Measurements from ENCODE around the gene MVP. TPM values are rescaled to one million over a fixed set of nuclear protein-coding genes. Genes with fewer than 3 reads are reported as not detected.
A peak's percentile ranks its signal among the peaks of the same experiment; 100 is the strongest.

Gene MVP
- total RNA-seq, 2 experiments from 2014 or later: 30.7 to 30.8 TPM

DNA sequence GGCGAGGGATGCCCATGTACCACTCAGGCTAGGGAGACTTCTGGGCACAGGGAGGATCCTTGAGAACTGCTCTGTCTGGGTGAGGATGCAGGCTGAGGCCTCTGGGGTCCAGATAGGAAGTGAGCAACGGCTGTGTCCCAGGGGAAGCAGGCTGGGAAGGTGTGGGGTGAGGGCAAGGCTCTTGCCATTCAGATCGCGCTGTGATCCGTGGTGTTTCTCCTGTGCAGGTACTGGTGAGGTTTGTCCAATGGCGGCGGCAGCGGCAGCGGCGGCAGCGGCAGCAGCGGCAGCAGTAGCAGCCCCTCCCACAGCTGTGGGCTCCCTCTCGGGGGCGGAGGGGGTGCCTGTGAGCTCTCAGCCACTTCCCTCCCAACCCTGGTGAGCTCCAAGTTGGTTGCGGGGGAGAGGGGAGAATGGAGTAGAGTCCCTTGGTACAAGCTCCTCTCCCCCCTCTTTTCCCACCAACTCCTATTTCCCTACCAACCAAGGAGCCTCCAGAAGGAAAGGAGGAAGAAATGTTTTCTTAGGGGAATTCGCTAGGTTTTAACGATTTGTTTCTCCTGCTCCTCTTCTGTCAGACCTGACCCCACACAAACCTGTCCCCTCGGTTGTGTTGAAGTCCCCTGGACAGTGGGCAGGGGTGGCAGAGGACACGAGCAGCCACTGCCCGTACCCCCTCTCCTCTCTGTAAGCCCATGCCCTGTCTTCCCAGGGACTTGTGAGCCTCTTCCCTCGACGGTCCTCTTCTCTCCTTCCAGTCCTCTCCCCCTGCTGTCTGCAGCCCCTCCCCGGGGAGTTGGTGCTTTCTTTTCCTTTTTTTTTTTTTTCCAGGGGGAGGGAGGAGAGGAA, 10.2 kb upstream of the MVP start:
- peaks cover 45% of the 10 kb centered on the region for H3K4me1 Mint-ChIP-seq

GRCh38 chr16:29810699-29811169, 9.5 kb upstream of the MVP start:
- Mint-ChIP-seq H3K4me3 (peak overlapping the region; percentile 94), H3K27ac (peak overlapping the region; percentile 85), H3K9me3 (no peaks in the 10 kb centered on the region)

More for the DNA sequence above, 10.2 kb upstream of the MVP start:
- Mint-ChIP-seq H3K27ac (peak overlapping the region; percentile 86), H3K4me3 (peak overlapping the region; percentile 94), H3K36me3 (peaks cover 36% of the 10 kb centered on the region), H3K27me3 (peaks cover 16% of the 10 kb centered on the region), H3K9me3 (no peaks in the 10 kb centered on the region)
- DNase-seq: peak; percentile 72

GRCh38 chr16:29811170-29811895, 8.9 kb upstream of the MVP start:
- DNase-seq: peak; percentile 88
- peaks cover 15% of the 10 kb centered on the region for H3K27me3 Mint-ChIP-seq
- H3K27ac Mint-ChIP-seq: peak overlapping the region; percentile 85
- peaks cover 33% of the 10 kb centered on the region for H3K36me3 Mint-ChIP-seq
- peak overlapping the region; percentile 94 for H3K4me3 Mint-ChIP-seq
- no peaks in the 10 kb centered on the region for H3K9me3 Mint-ChIP-seq
- H3K4me1 Mint-ChIP-seq: peaks cover 48% of the 10 kb centered on the region

More at GRCh38 chr16:29810699-29811169, 9.5 kb upstream of the MVP start:
- Mint-ChIP-seq H3K4me1 (peaks cover 48% of the 10 kb centered on the region), H3K27me3 (peaks cover 11% of the 10 kb centered on the region), H3K36me3 (peaks cover 33% of the 10 kb centered on the region)
- no peak for DNase-seq

DNA sequence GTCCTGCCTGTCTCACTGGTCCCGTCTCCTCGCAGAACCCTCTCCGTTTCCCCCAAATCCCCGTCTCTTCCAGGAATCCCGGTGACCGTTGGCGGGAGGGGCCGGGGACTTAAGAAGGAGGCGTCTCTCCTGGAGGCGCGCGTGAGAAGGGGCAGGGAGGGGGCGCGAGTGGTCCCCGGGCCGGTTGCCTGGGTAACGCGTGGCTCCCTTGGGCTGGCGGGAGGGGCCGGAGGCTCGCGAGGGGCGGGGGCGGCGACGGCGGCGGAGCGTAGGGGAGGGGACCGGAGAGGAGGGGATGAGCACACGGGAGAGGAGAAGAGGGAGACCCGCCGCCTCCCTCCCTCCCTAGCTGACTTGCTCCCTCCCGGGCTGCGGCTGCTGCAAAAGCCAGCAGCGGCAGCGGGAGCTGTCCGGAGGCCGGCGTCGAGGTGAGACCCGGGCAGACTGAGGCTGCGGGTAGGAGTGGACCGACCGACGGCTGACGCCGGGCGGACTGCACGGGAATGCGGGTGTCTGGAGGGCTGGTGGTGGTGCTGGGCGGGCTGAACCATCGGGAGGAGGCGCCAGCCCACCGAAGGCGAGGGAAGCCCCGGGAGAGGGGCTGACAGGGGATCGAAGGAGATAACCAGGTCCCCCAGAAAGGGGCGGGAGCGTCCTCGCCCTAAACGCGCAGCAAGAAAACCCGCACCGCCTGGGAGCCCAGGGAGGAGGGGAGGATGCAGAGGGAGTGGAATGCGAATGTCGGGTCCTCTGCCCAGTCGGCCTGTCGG, 8.2 kb upstream of the MVP start, which contains the start of gene PRRT2:
Gene PRRT2, plus strand, starts transcription at position 298 of the 770 bp plus-strand sequence. CDS start 862 bp downstream, outside the sequence.
- peak; percentile 59 for DNase-seq
- H3K27me3 Mint-ChIP-seq: peaks cover 15% of the 10 kb centered on the region
- peaks cover 38% of the 10 kb centered on the region for H3K36me3 Mint-ChIP-seq
- H3K9me3 Mint-ChIP-seq: no peaks in the 10 kb centered on the region
- H3K27ac Mint-ChIP-seq: peak within 1 kb of the TSS; percentile 85
- H3K4me3 Mint-ChIP-seq: peak within 1 kb of the TSS; percentile 94
- H3K4me1 Mint-ChIP-seq: peaks cover 49% of the 10 kb centered on the region

DNA sequence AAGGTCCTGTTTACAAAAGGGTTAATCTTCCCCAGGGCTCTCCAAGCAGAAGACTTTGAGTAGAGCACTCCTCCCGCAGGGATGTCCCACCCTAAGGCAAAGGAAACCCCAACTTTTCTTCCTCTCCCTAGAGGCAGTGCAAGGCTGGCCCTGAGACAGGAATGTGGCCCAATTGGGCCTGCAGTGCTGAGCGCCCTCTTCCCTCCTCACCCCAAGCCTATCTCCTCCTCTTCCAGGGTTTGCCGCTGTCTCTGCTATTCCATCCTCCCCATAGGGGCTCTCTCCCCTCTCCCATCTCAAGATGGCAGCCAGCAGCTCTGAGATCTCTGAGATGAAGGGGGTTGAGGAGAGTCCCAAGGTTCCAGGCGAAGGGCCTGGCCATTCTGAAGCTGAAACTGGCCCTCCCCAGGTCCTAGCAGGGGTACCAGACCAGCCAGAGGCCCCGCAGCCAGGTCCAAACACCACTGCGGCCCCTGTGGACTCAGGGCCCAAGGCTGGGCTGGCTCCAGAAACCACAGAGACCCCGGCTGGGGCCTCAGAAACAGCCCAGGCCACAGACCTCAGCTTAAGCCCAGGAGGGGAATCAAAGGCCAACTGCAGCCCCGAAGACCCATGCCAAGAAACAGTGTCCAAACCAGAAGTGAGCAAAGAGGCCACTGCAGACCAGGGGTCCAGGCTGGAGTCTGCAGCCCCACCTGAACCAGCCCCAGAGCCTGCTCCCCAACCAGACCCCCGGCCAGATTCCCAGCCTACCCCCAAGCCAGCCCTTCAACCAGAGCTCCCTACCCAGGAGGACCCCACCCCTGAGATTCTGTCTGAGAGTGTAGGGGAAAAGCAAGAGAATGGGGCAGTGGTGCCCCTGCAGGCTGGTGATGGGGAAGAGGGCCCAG, 7.3 kb upstream of the MVP start:
- Mint-ChIP-seq H3K4me1 (peaks cover 49% of the 10 kb centered on the region), H3K4me3 (peak overlapping the region; percentile 94), H3K36me3 (peaks cover 34% of the 10 kb centered on the region), H3K27me3 (peaks cover 11% of the 10 kb centered on the region), H3K27ac (no peak overlapping the region), H3K9me3 (no peaks in the 10 kb centered on the region)
- no peak for DNase-seq

GRCh38 chr16:29813644-29814562, 6.4 kb upstream of the MVP start:
- no peaks in the 10 kb centered on the region for H3K9me3 Mint-ChIP-seq
- peaks cover 53% of the 10 kb centered on the region for H3K4me1 Mint-ChIP-seq
- no peak overlapping the region for H3K4me3 Mint-ChIP-seq
- DNase-seq: no peak
- H3K27ac Mint-ChIP-seq: no peak overlapping the region
- H3K36me3 Mint-ChIP-seq: peaks cover 34% of the 10 kb centered on the region
- H3K27me3 Mint-ChIP-seq: peaks cover 8% of the 10 kb centered on the region

- peaks cover 59% of the 10 kb centered on the region for H3K4me1 Mint-ChIP-seq
- DNase-seq: no peak
- H3K36me3 Mint-ChIP-seq: peaks cover 36% of the 10 kb centered on the region
- H3K9me3 Mint-ChIP-seq: no peaks in the 10 kb centered on the region
- H3K4me3 Mint-ChIP-seq: peak overlapping the region; percentile 94
- peak overlapping the region; percentile 95 for H3K27ac Mint-ChIP-seq
- H3K27me3 Mint-ChIP-seq: peaks cover 8% of the 10 kb centered on the region
Measured at GRCh38 chr16:29814592-29814991, 5.7 kb upstream of the MVP start.

GRCh38 chr16:29815032-29815721, 5.1 kb upstream of the MVP start:
- no peaks in the 10 kb centered on the region for H3K9me3 Mint-ChIP-seq
- peak overlapping the region; percentile 94 for H3K4me3 Mint-ChIP-seq
- DNase-seq: peak; percentile 67
- peaks cover 31% of the 10 kb centered on the region for H3K36me3 Mint-ChIP-seq
- H3K4me1 Mint-ChIP-seq: peaks cover 60% of the 10 kb centered on the region
- peaks cover 8% of the 10 kb centered on the region for H3K27me3 Mint-ChIP-seq
- H3K27ac Mint-ChIP-seq: peak overlapping the region; percentile 95

GRCh38 chr16:29815793-29816693, 4.2 kb upstream of the MVP start, which contains the start of gene PAGR1:
PAGR1 (plus strand) TSS chr16:29816152; CDS start chr16:29816526, 374 bp downstream.
- peaks cover 23% of the 10 kb centered on the region for H3K36me3 Mint-ChIP-seq
- peaks cover 54% of the 10 kb centered on the region for H3K4me1 Mint-ChIP-seq

GRCh38 chr16:29816694-29817441, 3.4 kb upstream of the MVP start:
- H3K4me3 Mint-ChIP-seq: peak overlapping the region; percentile 94
- H3K4me1 Mint-ChIP-seq: peaks cover 53% of the 10 kb centered on the region
- no peaks in the 10 kb centered on the region for H3K9me3 Mint-ChIP-seq
- peak overlapping the region; percentile 95 for H3K27ac Mint-ChIP-seq
- H3K36me3 Mint-ChIP-seq: peaks cover 22% of the 10 kb centered on the region
- peaks cover 8% of the 10 kb centered on the region for H3K27me3 Mint-ChIP-seq
- peak; percentile 84 for DNase-seq

More at GRCh38 chr16:29815793-29816693, 4.2 kb upstream of the MVP start, which contains the start of gene PAGR1:
- peaks cover 8% of the 10 kb centered on the region for H3K27me3 Mint-ChIP-seq
- DNase-seq: peak; percentile 98
- H3K9me3 Mint-ChIP-seq: no peaks in the 10 kb centered on the region
- peak within 1 kb of the TSS; percentile 95 for H3K27ac Mint-ChIP-seq
- peak within 1 kb of the TSS; percentile 94 for H3K4me3 Mint-ChIP-seq

- H3K27ac Mint-ChIP-seq: peak overlapping the region; percentile 87
- H3K4me1 Mint-ChIP-seq: peaks cover 61% of the 10 kb centered on the region
- peaks cover 24% of the 10 kb centered on the region for H3K36me3 Mint-ChIP-seq
- no peaks in the 10 kb centered on the region for H3K9me3 Mint-ChIP-seq
- peak overlapping the region; percentile 82 for H3K4me3 Mint-ChIP-seq
- peaks cover 4% of the 10 kb centered on the region for H3K27me3 Mint-ChIP-seq
- no peak for DNase-seq
Measured at GRCh38 chr16:29818082-29818481, 2.2 kb upstream of the MVP start.

Data from activated naive CD8-positive, alpha-beta T cell treated with anti-CD3 and anti-CD28 coated beads for 36 hours (primary cell).